Caco-2 (cell line): Measurements from ENCODE around the gene RPH3AL. TPM values are rescaled to one million over a fixed set of nuclear protein-coding genes. Genes with fewer than 3 reads are reported as not detected.
"Not testable (repeated sequence)": the region's sequence is repeated elsewhere in the genome, so short reads cannot be mapped to it uniquely, and the experiment has no call there.

ENCODE experiments used
- BruUV-seq: library from RNA; stranded (reverse); fragments of 400-500 nt; replicated peaks from 2 replicates; lab custom pipeline; 2021; lab: Mats Ljungman, UMichigan
- CTCF ChIA-PET: fragments of 300-600 bp; sonication (Branson Sonifier 250); formaldehyde crosslinking; loops from one replicate; lab custom pipeline; 2022; ENCODE audit warnings: antibody characterized with exemption; lab: Charles Lee
- POLR2A ChIA-PET: fragments of 300-600 bp; sonication (Branson Sonifier 250); formaldehyde crosslinking; loops from one replicate; lab custom pipeline; 2022; ENCODE audit warnings: antibody characterized with exemption; lab: Charles Lee
- DNase-seq, 2 experiments: peaks; one replicate each; pipeline versions ENCODE4 v3.0.0 to v3.0.0-alpha.2; 2020 to 2022
- H3K27me3 ChIP-seq: replicated peaks from 2 replicates; pipeline ENCODE4 v1.6.0; 2011; ENCODE audit warnings: low read length; ENCODE audit not compliant: control insufficient read depth, insufficient read depth
- H3K36me3 ChIP-seq: 2 replicates; pipeline ENCODE4 v1.5.1; 2011; ENCODE audit warnings: low read length; ENCODE audit not compliant: control insufficient read depth, insufficient read depth
- H3K4me1 ChIP-seq: fragments of 250-450 bp; sonication (Bioruptor Pico); 2 replicates; pipeline ENCODE4 v1.5.1; 2020; ENCODE audit warnings: mild to moderate bottlenecking
- H3K4me3 ChIP-seq: 2 replicates; pipeline ENCODE4 v1.5.1; 2011; ENCODE audit warnings: low read depth, mild to moderate bottlenecking, control low read depth, low read length
- H3K9me3 ChIP-seq: fragments of 250-450 bp; sonication (Bioruptor Pico); 2 replicates; pipeline ENCODE4 v1.5.1; 2020; ENCODE audit warnings: mild to moderate bottlenecking, moderate library complexity
- H3K27ac Mint-ChIP-seq: one replicate; pipeline ENCODE4 v1.8.0; 2022; ENCODE audit warnings: mixed read lengths; ENCODE audit not compliant: unreplicated experiment
- H3K27me3 Mint-ChIP-seq: one replicate; pipeline ENCODE4 v1.8.0; 2022; ENCODE audit warnings: mixed read lengths; ENCODE audit not compliant: insufficient read depth, unreplicated experiment
- H3K36me3 Mint-ChIP-seq: one replicate; pipeline ENCODE4 v1.8.0; 2022; ENCODE audit warnings: mild to moderate bottlenecking, mixed read lengths; ENCODE audit not compliant: insufficient read depth, unreplicated experiment
- H3K4me1 Mint-ChIP-seq: one replicate; pipeline ENCODE4 v1.8.0; 2022; ENCODE audit warnings: low read depth, mixed read lengths; ENCODE audit not compliant: unreplicated experiment
- H3K4me3 Mint-ChIP-seq: one replicate; pipeline ENCODE4 v1.8.0; 2022; ENCODE audit warnings: mild to moderate bottlenecking, moderate library complexity, mixed read lengths; ENCODE audit not compliant: unreplicated experiment
- H3K9me3 Mint-ChIP-seq: one replicate; pipeline ENCODE4 v1.8.0; 2022; ENCODE audit warnings: mixed read lengths; ENCODE audit not compliant: unreplicated experiment
- CTCF ChIP-seq, 2 experiments: fragments of 200-600 bp in 1 of 2; IDR thresholded peaks; 1 replicate in 1 of 2; 2 replicates in 1 of 2; pipeline versions ENCODE4 v1.5.1 to v1.8.0; 2011 to 2022; ENCODE audit warnings: antibody characterized with exemption in 1 of 2, control low read depth in 1 of 2, inconsistent platforms in 1 of 2, low read depth in 1 of 2, low read length in 1 of 2, mild to moderate bottlenecking in 1 of 2, moderate library complexity in 1 of 2; ENCODE audit not compliant: insufficient read depth in 1 of 2, severe bottlenecking in 1 of 2, unreplicated experiment in 1 of 2
- intact Hi-C: fragments of 100-400 bp; cut with micrococcal nuclease; formaldehyde crosslinking; loops from one replicate; pipeline ENCODE4 v1.10.0; 2022; ENCODE audit not compliant: unreplicated experiment
- total RNA-seq: library from RNA; stranded (reverse); gene quantifications from 2 replicates; pipeline ENCODE4 v1.2.3, GENCODE V29; 2022

RPH3AL gene
- total RNA-seq, 1 experiment from 2014 or later, result 36.0 TPM

GRCh38 chr17:314614-314944 is 38.0 kb downstream of the RPH3AL start:
- H3K27me3 ChIP-seq, CTCF ChIA-PET: not testable (repeated sequence)

DNA sequence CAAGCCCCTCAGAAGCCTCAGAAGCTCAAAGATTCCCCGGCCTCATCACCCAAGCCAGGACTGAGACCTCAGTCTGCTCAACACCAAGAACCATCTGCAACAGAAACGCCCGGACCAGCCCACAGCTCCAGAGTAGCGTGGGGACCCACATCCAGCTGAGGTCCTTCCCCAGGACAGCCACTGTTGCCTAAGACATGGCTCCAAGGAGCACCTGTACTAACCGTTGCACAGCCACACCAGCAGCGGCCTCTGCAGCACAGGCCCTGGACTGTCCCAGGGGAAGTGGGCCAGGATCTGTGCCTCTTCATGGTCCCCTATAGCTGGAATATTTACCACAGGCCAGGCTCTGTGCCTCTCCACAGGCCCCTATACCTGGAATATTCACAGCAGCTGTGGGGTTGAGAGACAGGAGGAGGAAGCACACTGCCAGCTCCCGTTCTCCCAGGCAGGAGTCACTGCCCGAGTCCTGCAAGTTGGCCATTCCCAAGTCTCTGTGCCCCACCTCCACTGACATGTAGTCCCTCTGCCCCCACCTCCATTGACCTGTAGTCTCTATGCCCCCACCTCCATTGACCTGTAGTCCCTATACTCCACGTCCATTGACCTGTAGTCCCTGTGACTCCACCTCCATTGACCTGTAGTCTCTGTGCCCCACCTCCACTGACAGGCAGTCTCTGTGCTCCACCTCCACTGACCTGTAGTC is 38.5 kb downstream of the RPH3AL start:
- Mint-ChIP-seq H3K4me3 (no peak overlapping the region), H3K36me3 (peaks cover 46% of the 10 kb centered on the region), H3K9me3 (peaks cover 48% of the 10 kb centered on the region), H3K27me3 (no peaks in the 10 kb centered on the region), H3K27ac (no peak overlapping the region), H3K4me1 (no peaks in the 10 kb centered on the region)
- no peaks in the 10 kb centered on the region for H3K27me3 ChIP-seq
- CTCF ChIA-PET, result no interaction called here
- no peak overlapping the region for H3K4me3 ChIP-seq
- intact Hi-C loops, result no loop called here
- no TSS peak for BruUV-seq
- no peaks in the 10 kb centered on the region for H3K4me1 ChIP-seq
- H3K36me3 ChIP-seq, result peaks cover 1% of the 10 kb centered on the region
- TF ChIP-seq CTCF (IDR thresholded peaks at IDR 0.05; ENCODE audit: insufficient read depth in 1 of 2, low read depth in 1 of 2, low read length in 1 of 2, severe bottlenecking in 1 of 2, unreplicated experiment in 1 of 2), result no peak
- no peaks in the 10 kb centered on the region for H3K9me3 ChIP-seq
- no peak for DNase-seq
- POLR2A ChIA-PET, result no interaction called here

More at GRCh38 chr17:314614-314944, 38.0 kb downstream of the RPH3AL start:
- H3K27me3 Mint-ChIP-seq, BruUV-seq, H3K4me3 ChIP-seq, H3K4me3 Mint-ChIP-seq, H3K27ac Mint-ChIP-seq, intact Hi-C loops, H3K36me3 ChIP-seq, H3K4me1 ChIP-seq, H3K4me1 Mint-ChIP-seq, DNase-seq, H3K9me3 ChIP-seq, POLR2A ChIA-PET: not testable (repeated sequence)
- Mint-ChIP-seq H3K36me3 (peaks cover 51% of the 10 kb centered on the region), H3K9me3 (peaks cover 48% of the 10 kb centered on the region)

GRCh38 chr17:313231-313630 is 39.4 kb downstream of the RPH3AL start:
- Histone ChIP-seq H3K27me3 (no peaks in the 10 kb centered on the region), H3K4me1 (no peaks in the 10 kb centered on the region), H3K4me3 (no peak overlapping the region), H3K9me3 (no peaks in the 10 kb centered on the region), H3K36me3 (no peaks in the 10 kb centered on the region; the same call in 1 of the 2 replicates)
- POLR2A ChIA-PET, result no interaction called here
- Mint-ChIP-seq H3K4me1 (no peaks in the 10 kb centered on the region), H3K36me3 (peaks cover 38% of the 10 kb centered on the region), H3K4me3 (no peak overlapping the region), H3K27me3 (no peaks in the 10 kb centered on the region), H3K9me3 (peaks cover 41% of the 10 kb centered on the region), H3K27ac (no peak overlapping the region)
- CTCF ChIA-PET, result no interaction called here
- DNase-seq, result no peak
- no peak for TF ChIP-seq CTCF (IDR thresholded peaks at IDR 0.05; ENCODE audit: insufficient read depth in 1 of 2, low read depth in 1 of 2, low read length in 1 of 2, severe bottlenecking in 1 of 2, unreplicated experiment in 1 of 2)
- intact Hi-C loops, result no loop called here
- BruUV-seq, result no TSS peak
